ENCODE results near the gene GPR142. TPM values are rescaled to one million over a fixed set of nuclear protein-coding genes. Genes with fewer than 3 reads are reported as not detected.
"Not testable (repeated sequence)": the region's sequence is repeated elsewhere in the genome, so short reads cannot be mapped to it uniquely, and the experiment has no call there.

The GPR142 gene
- total RNA-seq, 1 experiment from 2014 or later, result not detected

- no peak for DNase-seq (ENCODE audit: extremely low read depth, low read depth)
Observed at GRCh38 chr17:74390680-74391653, 23.7 kb downstream of the GPR142 start.

DNA sequence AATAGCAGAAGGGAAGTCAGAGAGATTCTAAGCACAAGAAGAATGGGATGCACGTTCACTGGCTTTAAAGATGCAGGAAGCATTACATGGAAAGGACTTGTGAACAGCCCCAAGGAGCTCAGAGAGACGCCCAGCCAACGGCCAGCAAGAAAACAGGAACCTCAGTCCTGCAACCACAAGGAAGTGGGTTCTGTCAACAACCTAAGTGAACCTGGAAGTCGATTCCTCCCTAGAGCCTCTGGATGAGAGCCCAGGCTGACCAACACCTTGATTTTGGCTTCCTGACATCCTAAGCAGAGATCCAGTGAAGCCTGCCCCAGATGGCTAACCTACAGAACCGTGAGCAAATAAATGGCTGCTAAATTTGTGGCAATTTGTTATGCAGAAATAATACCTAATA lies 24.5 kb downstream of the GPR142 start:
- no peak for DNase-seq (ENCODE audit: extremely low read depth, low read depth)

- DNase-seq (ENCODE audit: extremely low read depth, low read depth), result no peak
Observed at GRCh38 chr17:74392848-74393247, 25.5 kb downstream of the GPR142 start.

- DNase-seq (ENCODE audit: extremely low read depth, low read depth), result no peak
Observed at GRCh38 chr17:74393346-74393942, 26.1 kb downstream of the GPR142 start.

DNA sequence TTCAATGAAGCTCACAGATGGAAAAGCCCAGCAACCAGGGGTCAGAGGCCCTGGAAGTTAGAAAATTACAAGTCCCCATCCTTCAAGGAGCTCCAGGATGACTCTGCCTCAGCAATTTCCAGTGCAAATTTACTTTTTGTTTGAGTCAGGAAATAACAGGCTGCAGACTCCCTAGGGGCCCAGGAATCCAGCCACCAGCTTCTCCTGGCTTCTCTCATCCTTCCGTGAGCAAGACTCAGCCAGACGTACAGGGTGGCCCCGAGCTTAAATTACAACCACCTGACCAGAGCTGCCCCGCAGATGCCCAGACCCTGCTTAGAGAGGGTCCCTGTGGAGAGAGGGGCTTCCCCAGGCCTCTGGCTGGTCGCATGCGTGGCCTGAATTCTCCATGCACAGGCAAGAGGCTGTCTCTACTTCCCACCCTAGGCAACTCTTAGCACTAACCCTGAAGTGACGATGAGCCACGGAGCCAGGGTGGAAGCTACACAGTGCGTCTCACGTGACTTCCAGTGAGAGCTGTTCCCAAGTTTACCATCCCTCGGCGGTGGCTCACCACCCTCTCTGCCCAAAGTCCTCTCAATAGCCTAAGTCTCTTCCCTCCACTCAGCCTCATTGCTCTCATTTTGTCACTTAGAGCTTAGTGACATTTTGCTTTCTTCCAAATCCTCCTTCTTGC lies 27.1 kb downstream of the GPR142 start:
- DNase-seq (ENCODE audit: extremely low read depth, low read depth), result no peak

- DNase-seq (ENCODE audit: extremely low read depth, low read depth), result no peak
Observed at GRCh38 chr17:74394977-74395376, 27.7 kb downstream of the GPR142 start.

DNA sequence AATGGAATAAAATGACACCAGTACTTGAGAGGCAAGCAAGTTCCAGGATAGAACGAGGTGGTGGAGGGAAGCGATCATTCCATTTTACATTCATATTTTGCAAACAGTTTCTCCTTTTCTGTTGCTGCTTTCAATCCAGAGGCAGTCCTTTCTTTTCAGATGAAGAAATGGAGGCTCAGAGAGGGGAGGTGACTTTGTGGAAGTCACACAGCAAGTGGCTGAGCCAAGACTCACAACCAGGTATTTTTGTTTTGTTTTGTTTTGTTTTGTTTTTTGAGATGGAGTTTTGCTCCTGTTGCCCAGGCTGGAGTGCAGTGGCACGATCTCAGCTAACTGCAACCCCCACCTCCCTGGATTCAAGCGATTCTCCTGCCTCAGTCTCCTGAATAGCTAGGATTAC lies 29.3 kb downstream of the GPR142 start:
- no peak for DNase-seq (ENCODE audit: extremely low read depth, low read depth)

DNA sequence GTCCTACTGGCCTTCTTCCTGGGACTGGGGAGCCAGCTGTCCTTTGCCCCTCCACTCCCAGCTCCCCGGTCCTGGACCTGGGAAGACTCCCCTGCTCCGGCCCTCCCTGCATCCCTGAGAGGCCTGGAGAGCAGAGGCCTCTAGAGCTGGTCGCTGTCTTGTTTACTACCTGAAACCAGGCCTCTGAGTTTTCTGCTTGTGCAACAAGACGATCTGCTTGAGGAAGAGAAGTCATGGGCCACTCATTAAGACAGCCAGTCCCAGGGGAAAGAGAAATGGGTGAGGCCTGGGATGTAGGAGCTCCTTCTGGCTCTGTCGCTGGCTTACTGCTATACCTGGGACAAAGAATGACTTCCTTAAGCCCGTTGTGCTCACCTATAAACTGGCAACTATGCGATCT lies 34.7 kb downstream of the GPR142 start:
- DNase-seq (ENCODE audit: extremely low read depth, low read depth), result no peak

DNA sequence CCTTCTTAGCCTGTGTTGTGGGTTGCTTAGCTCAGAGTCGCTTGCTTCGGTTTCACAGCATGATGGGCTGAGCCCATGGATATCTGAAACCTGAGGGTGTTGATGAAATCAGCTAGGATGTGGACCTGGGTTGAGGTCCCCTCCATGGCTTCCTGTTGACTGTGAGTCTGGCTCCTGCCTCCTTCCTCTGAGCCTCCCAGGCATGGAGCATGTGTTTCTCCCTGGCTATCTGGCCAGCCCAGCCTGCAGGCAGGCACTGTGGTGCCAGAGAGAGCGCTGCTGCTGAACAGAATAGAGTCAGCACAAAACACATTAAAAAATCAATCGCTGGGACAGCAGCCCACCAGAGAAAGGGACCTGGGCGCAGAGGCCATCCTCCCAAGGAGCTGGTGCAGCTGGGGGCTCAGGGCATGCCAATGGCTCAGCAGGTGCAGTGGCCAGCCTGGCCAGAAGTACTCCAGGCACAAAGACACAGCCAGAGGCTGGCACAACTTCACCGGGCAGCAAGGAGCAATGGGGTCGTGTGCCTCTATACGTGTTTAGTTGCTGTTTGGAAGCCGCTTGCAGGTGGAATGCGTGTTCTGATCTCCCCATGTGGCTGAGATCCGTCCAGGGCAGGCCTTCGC lies 36.3 kb downstream of the GPR142 start:
- DNase-seq (ENCODE audit: extremely low read depth, low read depth), result no peak

- DNase-seq (ENCODE audit: extremely low read depth, low read depth), result no peak
Observed at GRCh38 chr17:74404218-74404617, 36.9 kb downstream of the GPR142 start.

DNA sequence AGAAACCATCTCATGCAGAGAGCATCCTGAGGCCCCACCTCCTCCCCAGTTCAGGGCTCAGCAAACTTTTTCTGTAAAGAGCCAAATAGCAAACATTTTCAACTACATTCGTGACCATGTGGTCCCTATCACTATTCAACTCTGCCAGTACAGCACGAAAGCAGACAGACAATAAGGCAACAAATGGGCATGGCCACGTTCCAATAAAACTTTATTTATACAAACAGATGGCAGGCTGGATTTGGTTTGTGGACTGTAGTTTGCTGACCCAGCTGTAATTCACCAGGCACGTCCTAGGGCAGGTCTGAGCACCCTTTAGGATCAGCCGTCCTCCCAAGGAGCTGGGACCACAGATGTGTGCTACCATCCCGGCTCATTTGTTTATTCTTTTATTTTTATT lies 37.5 kb downstream of the GPR142 start:
- DNase-seq (ENCODE audit: extremely low read depth, low read depth), result no peak

- not testable (repeated sequence) for DNase-seq (ENCODE audit: extremely low read depth, low read depth)
Observed at GRCh38 chr17:74405311-74405710, 38.0 kb downstream of the GPR142 start.

GRCh38 chr17:74407384-74407783 lies 40.1 kb downstream of the GPR142 start:
- no peak for DNase-seq (ENCODE audit: extremely low read depth, low read depth)

DNA sequence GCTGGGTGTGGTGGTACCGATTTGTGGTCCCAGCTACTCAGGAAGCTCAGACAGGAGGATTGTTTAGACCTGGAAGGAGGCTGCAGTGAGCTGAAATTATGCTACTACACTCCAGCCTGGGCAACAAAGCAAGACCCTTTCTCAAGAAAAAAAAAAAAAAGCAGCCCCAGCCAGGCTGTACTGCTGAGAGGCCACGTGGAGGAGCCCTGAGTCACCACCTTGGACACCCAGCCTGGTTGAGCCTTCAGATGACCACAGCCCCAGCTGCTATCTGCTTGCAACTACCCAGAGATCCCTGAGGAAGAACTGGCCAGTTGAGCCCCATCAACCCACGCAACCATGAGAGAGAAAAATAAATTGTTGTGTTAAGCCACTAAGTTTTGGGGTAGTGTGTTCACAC lies 41.0 kb downstream of the GPR142 start:
- DNase-seq (ENCODE audit: extremely low read depth, low read depth), result peak; percentile 9

DNA sequence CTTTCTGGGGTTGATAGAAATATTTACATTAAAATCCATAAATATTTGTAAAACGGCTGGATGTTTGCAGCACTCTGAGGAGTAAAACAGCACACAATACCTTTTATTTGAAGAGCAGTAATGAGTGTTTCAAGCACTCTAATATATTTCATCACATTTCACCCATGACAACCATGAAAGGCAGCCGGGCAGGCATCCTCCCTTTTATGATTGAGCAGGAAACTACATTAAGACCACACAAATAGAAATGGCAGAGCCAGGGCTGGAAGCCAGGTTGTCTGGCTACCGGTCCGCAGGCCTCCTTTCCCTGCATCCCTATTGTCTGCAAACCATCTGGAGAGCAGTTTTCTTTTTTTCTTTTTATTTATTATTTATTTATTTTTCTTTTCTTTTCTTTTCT lies 41.5 kb downstream of the GPR142 start:
- DNase-seq (ENCODE audit: extremely low read depth, low read depth), result no peak

DNA sequence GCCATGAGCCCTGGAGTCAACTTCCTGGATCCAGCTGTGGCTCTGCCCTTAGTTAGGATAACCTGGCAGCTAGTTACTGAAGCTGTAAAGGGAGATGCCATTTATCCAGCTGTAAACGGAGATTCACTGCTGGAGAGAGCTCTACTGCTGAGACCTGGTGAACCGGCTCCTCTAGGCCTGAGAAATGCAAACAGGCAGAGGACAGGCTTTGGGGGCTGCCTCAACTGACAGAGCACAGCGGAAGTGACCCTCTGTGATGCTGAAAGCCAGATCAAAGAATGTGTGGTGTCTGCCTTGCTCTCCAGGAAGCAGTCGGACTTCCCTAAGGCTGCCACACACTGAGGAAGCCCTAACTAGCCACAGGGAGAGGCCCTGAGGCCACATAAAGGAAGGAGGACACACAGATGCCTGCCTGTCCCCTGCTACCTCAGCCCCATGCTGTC lies 42.7 kb downstream of the GPR142 start:
- DNase-seq (ENCODE audit: extremely low read depth, low read depth), result no peak

GRCh38 chr17:74412581-74412980 lies 45.3 kb downstream of the GPR142 start:
- DNase-seq (ENCODE audit: extremely low read depth, low read depth), result no peak

DNA sequence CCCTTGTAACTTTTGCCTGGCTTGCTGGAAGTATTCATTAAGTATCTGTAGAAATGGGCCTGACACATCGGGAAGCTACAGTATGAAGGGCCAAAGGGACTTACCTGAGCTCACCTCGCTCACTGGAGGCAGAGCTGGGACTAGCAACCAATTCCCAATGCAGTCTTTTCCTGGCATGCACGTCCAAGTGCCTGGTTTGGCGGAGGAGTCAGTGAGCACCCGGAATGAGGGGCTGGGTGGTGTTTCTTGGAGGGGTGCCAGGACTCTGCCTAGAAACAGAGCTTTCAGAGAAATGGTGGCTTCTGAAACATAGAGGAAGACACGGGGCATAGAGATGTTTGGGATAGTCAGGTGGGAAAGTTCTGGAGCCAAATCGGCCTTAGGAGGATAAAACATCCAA lies 46.2 kb downstream of the GPR142 start:
- no peak for DNase-seq (ENCODE audit: extremely low read depth, low read depth)

- DNase-seq (ENCODE audit: extremely low read depth, low read depth), result no peak
Observed at GRCh38 chr17:74414510-74414909, 47.2 kb downstream of the GPR142 start.

- no peak for DNase-seq (ENCODE audit: extremely low read depth, low read depth)
Observed at GRCh38 chr17:74415608-74416396, 48.5 kb downstream of the GPR142 start.
